Skeletal muscle cell (primary cell): ENCODE data around the gene ARHGEF28.

ENCODE experiments used
- DNase-seq: peaks from one replicate; pipeline ENCODE4 v3.0.0-alpha.2; 2010; ENCODE audit warnings: low read depth
- H3K4me3 ChIP-seq: 2 replicates; pipeline ENCODE4 v1.5.1; 2011; ENCODE audit warnings: low read depth, mild to moderate bottlenecking, control low read depth, low read length, moderate library complexity

Gene ARHGEF28

GRCh38 chr5:73722231-73722630, 96.2 kb downstream of the ARHGEF28 start:
- DNase-seq, result no peak

GRCh38 chr5:73726071-73726470, 100.1 kb downstream of the ARHGEF28 start:
- no peak overlapping the region for H3K4me3 ChIP-seq
- DNase-seq, result no peak

More at GRCh38 chr5:73722231-73722630, 96.2 kb downstream of the ARHGEF28 start:
- no peak overlapping the region for H3K4me3 ChIP-seq

- H3K4me3 ChIP-seq, result no peak overlapping the region
- no peak for DNase-seq
These were observed 100.7 kb downstream of the ARHGEF28 start for GRCh38 chr5:73726606-73727231.

GRCh38 chr5:73727470-73727869, 101.5 kb downstream of the ARHGEF28 start:
- H3K4me3 ChIP-seq, result no peak overlapping the region
- no peak for DNase-seq

GRCh38 chr5:73728493-73729273, 102.7 kb downstream of the ARHGEF28 start:
- no peak for DNase-seq
- H3K4me3 ChIP-seq, result no peak overlapping the region

GRCh38 chr5:73729329-73729728, 103.3 kb downstream of the ARHGEF28 start:
- H3K4me3 ChIP-seq, result no peak overlapping the region
- no peak for DNase-seq

GRCh38 chr5:73732045-73732444, 106.0 kb downstream of the ARHGEF28 start:
- H3K4me3 ChIP-seq, result no peak overlapping the region
- no peak for DNase-seq

GRCh38 chr5:73733219-73733618, 107.2 kb downstream of the ARHGEF28 start:
- no peak for DNase-seq
- H3K4me3 ChIP-seq, result no peak overlapping the region

GRCh38 chr5:73735032-73735734, 109.2 kb downstream of the ARHGEF28 start:
- no peak overlapping the region for H3K4me3 ChIP-seq
- DNase-seq, result no peak

- no peak for DNase-seq
- no peak overlapping the region for H3K4me3 ChIP-seq
These were observed 113.7 kb downstream of the ARHGEF28 start for GRCh38 chr5:73739650-73740049.

GRCh38 chr5:73740274-73740790, 114.3 kb downstream of the ARHGEF28 start:
- DNase-seq, result no peak

GRCh38 chr5:73743161-73743560, 117.2 kb downstream of the ARHGEF28 start:
- no peak for DNase-seq
- no peak overlapping the region for H3K4me3 ChIP-seq

More at GRCh38 chr5:73740274-73740790, 114.3 kb downstream of the ARHGEF28 start:
- no peak overlapping the region for H3K4me3 ChIP-seq

GRCh38 chr5:73745836-73746235, 119.8 kb downstream of the ARHGEF28 start:
- DNase-seq, result no peak
- H3K4me3 ChIP-seq, result no peak overlapping the region

GRCh38 chr5:73746608-73747007, 120.6 kb downstream of the ARHGEF28 start:
- H3K4me3 ChIP-seq, result no peak overlapping the region
- no peak for DNase-seq

- no peak for DNase-seq
- H3K4me3 ChIP-seq, result no peak overlapping the region
These were observed 121.8 kb downstream of the ARHGEF28 start for GRCh38 chr5:73747696-73748380.

GRCh38 chr5:73748510-73749400, 122.8 kb downstream of the ARHGEF28 start:
- DNase-seq, result peak; percentile 56
- H3K4me3 ChIP-seq, result no peak overlapping the region

- H3K4me3 ChIP-seq, result no peak overlapping the region
- DNase-seq, result no peak
These were observed 123.7 kb downstream of the ARHGEF28 start for GRCh38 chr5:73749485-73750270.
